Cortex of kidney (tissue), 1 donor: ENCODE data around the gene WNT5A.
"Not testable (repeated sequence)": the region's sequence is repeated elsewhere in the genome, so short reads cannot be mapped to it uniquely, and the experiment has no call there.

Source experiments
- DNase-seq: peaks from one replicate; lab custom pipeline; 2025; lab: John Stamatoyannopoulos, UW

WNT5A gene

DNA sequence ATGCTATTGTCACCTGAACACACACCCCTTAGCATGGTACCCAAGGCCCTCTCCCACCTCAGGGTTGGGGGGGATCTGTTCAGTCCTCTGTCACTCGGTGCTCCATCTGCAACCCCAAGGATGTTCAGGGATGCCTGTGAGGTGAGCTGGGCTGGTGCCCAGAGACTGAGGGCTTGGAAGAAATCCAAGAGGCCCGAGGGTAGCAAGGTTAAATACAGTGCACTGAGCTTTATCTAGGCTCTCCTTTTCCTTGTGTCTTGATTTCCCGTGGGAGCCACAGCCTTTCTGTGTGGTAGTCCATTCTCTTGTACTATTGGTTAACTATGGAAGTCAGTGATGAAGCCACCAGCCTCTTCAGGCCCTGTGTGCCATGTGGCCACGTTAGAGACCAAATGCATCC is 18.7 kb upstream of the WNT5A start:
- no peak for DNase-seq

DNA sequence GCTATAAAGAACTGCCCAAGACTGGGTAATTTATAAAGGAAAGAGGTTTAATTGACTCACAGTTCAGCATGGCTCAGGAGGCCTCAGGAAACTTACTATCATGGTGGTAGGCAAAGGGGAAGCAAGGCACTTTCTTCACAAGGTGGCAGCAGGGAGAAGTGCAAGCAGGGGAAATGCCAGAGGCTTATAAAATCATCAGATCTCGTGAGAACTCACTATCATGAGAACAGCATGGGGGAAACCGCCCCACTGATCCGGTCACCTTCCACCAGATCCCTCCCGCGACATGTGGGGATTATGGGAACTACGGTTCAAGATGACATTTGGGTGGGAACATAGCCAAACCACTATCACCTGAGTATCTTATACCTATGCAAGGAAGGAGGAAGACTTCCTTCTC is 18.0 kb upstream of the WNT5A start:
- not testable (repeated sequence) for DNase-seq

DNA sequence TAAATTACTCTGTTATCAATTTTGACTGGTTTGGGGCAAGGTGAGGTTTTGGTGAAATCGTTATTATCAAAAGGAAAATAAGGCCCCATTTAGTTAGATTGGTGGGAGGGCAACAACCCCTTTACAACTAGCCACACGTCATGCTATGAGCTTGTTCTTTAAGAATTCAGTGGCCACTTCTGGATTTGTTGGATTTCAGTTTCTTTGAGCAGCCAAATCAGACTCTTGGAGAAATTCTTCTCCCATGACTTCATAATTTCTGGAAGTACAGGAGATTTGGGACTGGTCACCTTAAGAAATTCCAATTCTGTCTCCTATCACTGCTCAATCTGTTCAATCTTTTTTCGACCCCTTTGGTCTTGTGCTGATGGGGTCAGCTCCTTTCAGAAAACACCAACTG is 14.8 kb upstream of the WNT5A start:
- DNase-seq, result no peak

DNA sequence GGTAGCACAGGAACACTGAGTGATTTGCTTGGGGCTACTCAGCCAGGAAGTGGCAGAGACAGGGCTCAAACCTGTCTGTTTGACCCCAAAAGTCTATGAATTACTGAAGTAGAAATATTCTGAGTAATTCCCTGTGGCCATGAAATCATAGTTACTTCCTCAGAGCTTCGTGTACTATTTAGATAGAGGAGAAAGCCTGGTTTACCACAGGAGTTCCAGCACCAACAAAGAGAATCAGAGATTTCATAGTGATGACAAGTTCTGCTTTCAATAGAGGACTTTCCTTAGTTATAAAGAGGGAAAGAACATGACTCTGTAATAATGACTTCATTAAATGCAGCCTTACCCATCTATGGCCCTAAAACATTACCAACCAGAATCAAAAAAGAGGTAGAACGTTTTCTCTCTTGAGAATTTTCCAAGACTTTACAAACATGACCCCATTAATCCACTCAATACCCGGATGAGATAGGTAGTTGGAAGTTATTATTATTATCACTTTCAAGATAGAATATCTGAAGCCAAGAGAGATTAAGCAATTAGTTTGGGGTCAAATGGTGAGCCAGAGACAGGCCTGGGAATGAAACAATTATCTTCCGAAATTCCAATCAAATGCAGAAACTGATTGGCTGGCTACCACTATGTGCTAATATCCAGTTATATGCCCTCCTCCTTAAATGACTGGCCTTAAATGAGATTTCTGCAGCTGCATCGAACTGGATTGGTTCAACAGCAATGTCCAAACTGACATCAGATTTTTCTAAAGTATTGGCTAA is 13.6 kb upstream of the WNT5A start:
- no peak for DNase-seq

DNA sequence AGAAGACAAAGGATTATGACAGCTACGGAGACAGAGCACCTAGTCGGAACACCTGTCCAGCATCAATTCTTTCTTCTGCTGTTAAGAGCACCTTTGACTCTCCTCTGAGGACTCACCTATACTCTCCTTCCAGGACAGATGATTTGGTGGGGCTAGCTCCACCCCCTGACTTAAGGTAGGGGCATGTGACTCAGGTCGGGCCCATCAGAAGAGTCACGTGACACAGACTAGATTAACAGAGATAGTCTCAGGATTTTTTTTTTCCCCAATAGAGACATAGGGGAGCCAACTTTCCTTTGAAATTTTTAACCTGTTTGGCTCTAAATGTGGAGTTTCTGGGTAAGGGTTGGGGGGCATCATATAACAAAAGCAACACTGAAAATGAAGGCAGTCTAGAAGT is 11.4 kb upstream of the WNT5A start:
- DNase-seq, result no peak

DNA sequence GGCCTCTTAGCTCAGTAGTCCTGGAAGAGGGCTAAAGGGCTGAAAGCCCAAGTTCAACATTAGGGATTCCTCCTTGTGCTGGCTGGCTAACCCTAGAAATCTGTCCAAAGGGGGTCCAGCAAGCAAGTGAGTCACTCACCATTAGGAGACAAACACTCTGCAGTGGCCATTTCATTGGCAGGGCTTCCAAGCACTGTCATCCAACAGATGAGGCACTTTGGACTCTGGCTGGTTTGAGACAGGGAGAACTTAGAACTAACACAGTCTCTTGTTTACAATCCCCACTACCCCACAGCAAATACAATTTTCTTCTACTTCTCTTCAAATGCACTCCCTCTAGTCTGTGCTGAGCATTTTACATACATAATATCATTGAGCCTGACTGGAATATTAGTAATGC is 10.1 kb upstream of the WNT5A start:
- DNase-seq, result no peak

DNA sequence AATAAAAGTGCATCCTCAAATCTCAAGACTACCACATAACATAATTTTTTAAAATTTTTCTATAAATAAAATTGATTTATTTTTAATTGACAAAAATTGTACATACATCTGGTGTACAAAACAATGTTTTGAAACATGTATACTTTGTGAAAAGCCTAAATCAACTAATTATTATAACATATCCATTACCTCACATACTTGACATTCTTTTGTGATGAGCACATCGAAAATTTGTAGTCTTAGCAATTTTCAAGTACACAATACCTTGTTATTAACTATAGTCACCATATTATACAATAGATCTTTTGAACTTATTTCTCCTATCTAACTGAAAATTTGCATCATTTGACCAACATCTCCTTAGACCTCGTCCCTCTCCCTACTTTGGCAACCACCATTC is 7.9 kb upstream of the WNT5A start:
- DNase-seq, result no peak

DNA sequence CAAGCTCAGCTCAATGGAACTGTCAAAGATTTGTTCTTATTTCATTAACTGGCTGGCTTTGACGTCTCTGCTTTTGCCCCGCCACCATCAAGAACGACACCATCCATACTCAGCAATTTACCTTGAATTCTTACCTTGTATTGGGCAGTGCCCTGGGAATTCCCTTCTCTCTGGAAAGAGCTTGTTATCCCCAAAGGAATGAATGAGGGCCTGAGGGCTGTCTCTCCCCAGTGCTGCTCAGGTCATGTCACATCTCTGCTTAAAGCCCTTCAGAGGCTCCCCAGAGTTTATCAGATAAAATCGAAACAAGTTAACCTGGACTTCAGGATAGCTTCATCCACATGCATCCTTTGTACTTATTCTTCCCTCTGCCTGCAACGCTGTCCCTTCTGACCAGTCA is 5.9 kb upstream of the WNT5A start:
- DNase-seq, result no peak

DNA sequence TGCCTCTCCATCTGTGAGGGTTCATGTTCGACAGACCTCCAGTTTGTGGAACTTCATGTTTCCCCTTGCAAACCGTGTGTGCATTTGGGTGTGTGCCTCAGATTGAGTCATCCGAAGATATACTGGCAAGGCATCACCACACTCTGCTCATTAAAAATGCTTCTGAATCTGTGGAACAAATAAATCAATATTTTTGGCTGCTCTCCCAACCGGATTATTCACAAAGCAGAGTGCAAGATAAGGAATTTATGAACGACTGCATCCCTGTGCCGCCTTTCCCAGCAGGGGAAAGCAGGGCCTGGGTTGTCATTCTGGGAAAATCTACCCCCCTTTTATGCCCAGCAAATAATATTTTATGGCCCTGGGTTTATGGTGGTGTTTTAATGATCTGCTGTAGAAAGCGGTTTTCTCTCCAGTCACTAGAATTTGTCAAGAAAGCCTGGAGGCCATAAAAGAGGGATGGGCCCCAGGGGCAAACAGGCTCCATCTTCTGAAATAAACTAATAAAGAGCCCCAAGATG is 4.2 kb upstream of the WNT5A start:
- DNase-seq, result no peak

DNA sequence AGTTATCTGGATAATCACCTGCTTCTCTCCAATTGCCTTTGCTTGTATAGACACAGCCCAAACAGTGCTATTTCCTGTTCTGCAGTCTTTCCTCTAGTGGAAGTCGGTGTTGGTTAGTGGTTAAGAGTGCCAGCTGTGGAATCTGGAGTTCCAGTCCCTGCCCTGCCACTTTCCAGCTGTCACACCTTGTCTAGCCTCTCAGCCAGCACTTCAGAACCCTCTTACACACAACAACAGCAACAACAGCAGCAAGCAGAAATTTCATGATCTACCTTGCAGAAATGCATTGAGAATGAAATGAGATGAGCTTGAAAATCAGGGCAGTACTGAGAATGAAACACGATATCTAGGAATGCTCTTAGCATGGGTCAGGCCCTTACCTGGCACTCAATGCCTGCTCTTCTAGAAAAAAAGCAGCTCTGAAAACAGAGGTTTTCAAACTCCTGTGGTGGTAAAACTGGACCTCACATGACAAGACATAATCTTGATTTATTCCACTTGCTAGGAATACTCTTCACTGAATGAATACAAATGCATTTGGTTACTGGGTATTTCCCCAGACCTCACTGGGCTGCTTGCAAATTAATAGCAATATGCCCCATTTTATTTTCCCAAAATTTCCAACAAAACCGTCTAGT is 3.3 kb upstream of the WNT5A start:
- DNase-seq, result no peak

DNA sequence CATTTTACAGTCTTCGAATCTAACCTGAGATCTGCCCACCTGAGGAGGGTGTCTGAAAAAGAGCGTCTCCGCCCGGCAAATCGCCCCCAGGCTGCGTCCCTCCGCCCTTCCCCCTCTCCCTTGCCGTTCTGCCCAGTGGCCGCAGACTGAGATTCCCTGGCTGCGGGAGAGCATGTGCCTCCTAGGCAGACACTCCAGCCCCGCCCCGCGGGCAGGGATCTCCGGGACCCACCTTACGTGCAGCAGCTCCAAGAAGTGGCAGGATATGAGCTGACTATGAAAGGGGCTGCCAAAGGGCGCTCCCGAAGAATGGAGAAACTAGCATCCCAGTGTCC is 2.7 kb upstream of the WNT5A start:
- no peak for DNase-seq

DNA sequence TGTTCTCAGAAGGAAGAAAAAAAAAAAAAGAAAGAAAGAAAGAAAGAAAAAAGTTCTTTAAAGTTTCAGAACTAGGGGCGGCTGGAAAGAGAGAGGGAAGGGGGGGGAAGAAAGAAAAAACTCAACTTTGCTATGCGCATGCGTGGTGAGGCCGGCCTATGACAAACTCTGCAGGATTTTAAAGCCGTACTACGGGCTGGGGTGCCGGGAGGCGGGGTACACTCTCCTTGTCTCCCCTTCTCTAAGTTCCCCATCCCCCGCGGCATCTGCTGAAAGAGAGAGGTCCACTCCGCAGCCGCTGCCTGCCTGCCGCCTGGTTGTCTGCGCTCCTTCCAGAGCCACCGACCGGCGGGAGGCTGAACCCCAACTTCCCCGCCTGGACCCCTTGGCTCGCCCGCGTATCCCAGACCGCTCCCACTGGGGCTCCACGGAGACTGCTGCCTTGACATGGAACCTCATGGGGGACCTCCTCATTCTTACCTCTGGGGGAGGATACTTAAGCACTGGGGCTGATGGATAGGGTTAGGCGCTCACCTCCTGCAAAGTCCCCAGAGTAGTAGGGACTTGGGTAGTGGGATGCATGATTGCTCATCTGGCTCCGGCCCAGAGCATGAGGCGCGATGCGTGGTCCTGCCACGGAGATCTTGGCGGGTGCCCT is 1.4 kb upstream of the WNT5A start:
- no peak for DNase-seq

DNA sequence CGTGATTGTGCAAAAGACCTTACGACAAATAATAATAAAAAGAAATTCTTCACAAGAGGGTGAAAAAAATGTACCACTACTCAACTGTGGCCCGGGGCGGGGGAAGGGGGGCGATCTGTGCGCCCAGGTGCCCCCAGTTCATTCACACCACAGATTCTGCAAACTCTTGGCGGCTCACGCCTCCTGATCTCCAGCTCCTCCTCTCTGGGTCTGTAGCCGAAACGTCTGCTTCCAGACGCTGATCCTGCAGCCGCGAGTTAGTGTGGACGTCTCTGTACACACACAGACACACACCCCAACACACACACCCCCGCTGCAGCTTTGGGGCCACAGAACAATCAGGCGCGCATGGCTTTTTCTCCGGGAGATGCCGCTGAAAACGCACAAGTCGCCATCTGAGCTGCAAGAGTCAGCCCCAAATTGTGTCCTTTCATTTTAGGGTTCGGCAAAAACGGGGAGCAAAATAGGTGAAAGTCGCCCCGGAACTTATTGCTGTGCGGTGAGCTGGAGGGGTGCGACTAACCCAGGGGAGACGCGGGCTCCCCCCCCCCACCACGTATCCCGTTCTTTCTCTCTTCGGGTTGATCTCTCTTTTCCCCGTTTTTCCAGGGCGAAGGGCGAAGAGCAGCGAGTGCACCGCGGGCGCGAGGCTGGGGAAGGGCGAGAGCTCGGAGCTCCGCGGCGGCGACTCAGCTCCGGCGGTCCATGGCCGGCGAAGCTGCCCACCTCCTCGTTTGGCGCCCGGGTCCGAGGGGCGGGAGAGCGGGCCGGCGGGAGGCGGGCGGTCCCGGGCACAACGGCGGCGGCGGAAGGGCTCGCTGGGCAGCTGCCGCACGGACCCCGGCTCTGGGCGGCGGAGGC is 505 bp upstream of the WNT5A start:
- DNase-seq, result no peak

DNA sequence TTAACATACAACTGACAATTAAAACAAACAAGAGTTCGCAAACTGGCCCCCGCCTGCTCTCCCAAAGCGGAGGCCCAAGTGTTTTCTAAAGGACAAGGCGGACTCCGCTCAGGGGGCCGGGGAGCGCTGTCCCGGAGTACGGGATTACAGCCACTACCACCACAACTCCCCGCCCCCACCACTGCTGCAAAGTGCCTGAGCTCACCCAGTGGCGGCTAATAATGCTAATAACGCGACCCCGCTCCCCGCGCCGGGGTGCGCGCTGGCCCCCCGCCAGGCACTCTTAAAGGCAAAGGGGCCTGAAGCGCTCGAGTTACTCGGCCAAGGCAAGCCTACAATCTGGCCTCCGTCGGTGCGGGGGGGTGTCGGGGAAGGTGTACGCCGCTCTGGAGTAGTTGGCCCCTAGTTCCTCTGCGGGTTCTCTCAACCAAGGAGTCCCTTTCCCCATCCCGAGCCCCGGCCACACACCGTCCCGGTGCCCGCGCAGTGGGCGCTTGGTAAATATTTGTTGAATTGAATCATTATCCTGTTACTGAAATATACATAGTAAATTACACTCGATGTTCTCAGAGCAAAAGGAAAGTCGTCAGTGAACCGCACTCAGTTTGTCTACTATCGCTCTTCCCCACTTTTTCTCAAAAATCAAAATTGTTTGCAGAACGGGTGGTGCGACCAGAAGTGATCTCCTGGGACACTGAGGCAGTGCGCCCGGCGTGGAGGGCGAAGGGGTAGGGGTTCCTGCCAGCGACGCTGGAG is 827 bp downstream of the WNT5A start:
- no peak for DNase-seq

DNA sequence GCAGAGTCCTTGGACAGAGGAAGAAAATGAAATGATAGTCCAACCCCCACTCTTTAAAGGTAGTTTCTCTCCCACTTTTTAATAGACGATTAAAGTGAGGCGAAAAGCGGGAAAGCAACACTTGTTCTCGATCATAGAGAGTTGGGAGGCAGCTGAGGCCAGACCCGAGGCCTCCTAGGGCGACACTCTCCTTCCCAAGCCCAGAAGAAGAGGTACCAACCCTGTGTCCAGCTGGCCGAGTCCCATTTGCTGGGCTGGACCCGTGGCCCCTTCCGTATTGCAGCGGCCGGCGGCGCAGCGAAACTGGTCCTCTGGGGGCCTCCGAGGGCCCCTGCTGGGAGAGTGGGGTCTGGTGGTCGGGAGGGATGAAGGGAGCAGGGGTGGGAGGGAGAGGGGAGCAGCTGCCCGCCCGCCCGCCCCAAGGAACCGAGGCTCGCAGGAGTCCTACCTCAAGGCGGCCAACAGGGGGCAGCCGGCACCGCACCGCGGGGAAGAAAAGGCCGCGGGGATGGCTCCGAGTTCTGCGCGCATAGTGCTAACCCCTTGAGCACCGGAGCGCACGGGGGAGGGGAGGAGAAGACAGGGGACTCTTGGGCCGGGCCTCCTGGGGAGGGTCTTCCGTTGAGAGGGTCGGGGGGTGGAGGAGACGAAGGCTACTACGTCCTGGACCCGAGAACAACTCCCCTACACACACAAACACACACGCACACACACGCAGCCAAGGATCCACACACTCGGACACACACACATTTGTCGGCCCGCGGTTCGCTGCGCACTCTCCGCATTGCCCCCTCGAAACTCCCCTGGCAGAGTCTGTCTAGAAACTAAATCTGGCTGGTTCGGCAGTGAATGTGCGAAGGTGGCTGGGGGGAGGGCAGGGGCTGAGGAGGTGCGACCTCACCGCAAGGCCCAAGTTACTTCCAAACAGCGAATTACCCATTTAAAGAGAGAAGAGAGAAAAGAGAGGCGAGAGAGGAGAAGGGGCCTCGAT is 2.0 kb downstream of the WNT5A start:
- no peak for DNase-seq

DNA sequence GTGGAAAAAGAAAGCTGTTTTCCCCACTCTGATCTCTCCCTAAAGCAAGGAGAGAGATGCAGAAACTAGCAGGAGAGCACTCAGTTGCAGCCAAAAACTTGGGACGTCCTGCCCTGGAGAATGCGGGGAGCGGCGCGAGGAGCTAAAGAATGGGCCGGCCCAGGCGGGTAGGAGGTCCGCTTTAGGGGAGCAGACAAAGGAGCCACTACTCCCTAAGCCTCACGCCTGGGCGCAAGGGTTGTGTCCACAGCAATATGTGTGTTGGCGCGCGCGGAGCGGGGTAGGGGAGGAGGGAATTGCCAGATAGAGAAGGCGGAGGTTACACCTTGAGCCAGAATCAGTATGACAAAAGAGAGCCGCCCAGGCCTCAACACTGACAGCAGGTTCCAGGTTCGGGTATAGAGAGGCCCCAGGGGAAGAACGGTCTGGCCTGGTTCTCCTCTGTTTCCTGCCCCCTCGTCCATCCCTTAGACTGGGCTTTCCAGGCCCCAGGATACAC is 2.9 kb downstream of the WNT5A start:
- DNase-seq, result no peak

DNA sequence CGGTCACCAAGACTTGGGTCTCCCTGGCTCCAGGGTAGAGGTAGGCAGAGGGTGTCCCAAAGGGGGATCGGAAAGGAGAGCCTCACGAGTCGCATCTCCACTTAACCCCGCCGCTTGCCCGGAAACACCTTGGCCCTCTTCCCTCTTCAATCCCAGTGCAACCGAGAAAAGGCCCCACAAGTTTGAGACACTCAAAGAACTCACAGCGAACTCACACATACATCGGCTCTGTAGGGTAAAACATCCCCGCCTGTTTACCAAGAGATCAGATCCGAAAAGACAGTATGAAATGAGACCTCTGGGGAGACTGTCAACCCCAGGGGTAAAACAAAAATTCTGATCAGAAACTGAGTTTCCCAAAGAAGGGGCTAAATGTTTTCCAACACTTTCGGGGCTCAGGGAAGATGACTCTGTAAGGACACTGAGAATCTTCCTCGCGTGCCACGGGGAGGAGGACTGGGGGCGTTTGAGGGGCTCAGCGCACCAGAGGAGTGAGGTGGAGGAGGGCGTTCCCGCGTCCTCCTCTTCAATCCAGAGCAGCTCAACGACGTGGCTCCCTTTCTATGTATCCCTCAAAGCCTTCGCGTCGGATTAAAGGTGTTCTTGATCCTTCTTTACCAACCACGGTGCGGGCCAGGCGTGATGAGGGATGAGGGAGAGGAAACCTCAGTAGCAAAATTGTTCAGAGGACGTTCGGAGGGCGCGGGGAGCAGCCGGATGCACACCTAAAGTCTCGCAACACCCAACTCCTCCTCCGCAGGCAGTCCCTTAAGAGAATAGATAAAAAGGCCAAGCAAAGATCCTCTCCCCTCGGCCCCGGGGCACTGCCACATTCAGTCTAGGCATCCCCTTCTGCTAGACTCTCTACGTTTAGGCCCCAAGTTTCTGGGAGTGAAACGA is 3.7 kb downstream of the WNT5A start:
- DNase-seq, result no peak

DNA sequence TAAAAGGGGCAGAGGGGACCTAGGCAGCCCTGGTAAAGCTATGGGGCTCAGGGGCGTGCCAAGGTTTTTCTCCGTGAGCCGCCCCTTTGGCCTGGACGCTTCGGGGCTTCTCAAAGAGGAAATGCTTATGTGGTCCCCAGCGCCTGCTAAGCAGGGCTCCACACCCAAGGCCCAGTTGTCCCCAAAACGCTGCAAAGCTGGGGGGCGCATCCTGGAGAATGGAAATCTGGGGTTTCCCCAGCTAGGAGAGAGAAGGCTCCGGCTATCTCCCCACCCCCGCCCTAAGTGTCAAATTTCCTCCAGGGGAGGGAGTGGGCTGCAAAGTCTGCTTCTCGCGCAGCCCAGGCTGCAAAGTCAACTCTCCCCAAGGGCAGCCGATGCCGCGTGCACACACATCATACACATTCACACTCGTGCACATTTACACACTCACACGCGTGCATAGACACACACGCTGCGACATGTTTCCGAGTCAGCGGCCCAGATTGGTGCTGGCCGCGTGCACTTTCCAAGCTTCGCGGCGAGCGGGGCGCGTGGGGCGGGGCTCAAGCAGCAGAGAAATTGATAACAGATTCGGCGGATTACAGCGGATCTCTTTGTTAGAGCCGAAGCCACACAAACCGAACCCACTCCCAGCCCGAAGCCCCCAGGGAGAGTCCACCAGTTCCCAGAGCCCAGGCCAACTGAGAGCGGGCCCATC is 4.5 kb downstream of the WNT5A start:
- no peak for DNase-seq
